Naive thymus-derived CD4-positive, alpha-beta T cell (primary cell): Measurements from ENCODE around the gene MYLK4. TPM values are rescaled to one million over a fixed set of nuclear protein-coding genes. Genes with fewer than 3 reads are reported as not detected.
"Not testable (repeated sequence)": the region's sequence is repeated elsewhere in the genome, so short reads cannot be mapped to it uniquely, and the experiment has no call there.

Source experiments
- ATAC-seq: fragments of 150-1000 bp; cut with Tn5 transposase; 2 replicates; pipeline ENCODE4 v1.10.0; 2021; ENCODE audit warnings: mild to moderate bottlenecking, moderate library complexity
- CTCF ChIA-PET: fragments of 350-600 bp; sonication (Branson Sonifier 250); formaldehyde crosslinking; loops from one replicate; lab custom pipeline; 2021; ENCODE audit warnings: antibody characterized with exemption; lab: Charles Lee
- POLR2A ChIA-PET: fragments of 350-600 bp; sonication (Branson Sonifier 250); formaldehyde crosslinking; loops from one replicate; lab custom pipeline; 2021; ENCODE audit warnings: antibody characterized with exemption, inconsistent platforms; lab: Charles Lee
- DNase-seq, 9 donors: peaks; one replicate each; pipeline versions ENCODE4 v3.0.0 to v3.0.0-alpha.2; 2020 to 2022; ENCODE audit warnings: mixed read lengths in 1 of 9
- H3K27ac ChIP-seq: one replicate; pipeline ENCODE4 v1.7.0; 2013; ENCODE audit warnings: mild to moderate bottlenecking, low read depth, low read length, moderate library complexity
- H3K27me3 ChIP-seq, 2 donors: one replicate each; pipeline ENCODE4 v1.7.0; 2013; ENCODE audit warnings: low read length in 2 of 2, mild to moderate bottlenecking in 2 of 2, moderate library complexity in 2 of 2; ENCODE audit not compliant: control insufficient read depth in 2 of 2, insufficient read depth in 2 of 2
- H3K36me3 ChIP-seq, 3 experiments: 1 replicate in 2 of 3; 2 replicates in 1 of 3; pipeline ENCODE4 v1.7.0; 2013; ENCODE audit warnings: low read length in 3 of 3, mild to moderate bottlenecking in 3 of 3, moderate library complexity in 1 of 3; ENCODE audit not compliant: insufficient read depth in 3 of 3, control insufficient read depth in 2 of 3
- H3K4me1 ChIP-seq, 2 donors: one replicate each; pipeline ENCODE4 v1.7.0; 2013; ENCODE audit warnings: low read length in 2 of 2, mild to moderate bottlenecking in 2 of 2, moderate library complexity in 1 of 2; ENCODE audit not compliant: control insufficient read depth in 2 of 2, insufficient read depth in 2 of 2
- H3K4me3 ChIP-seq: 2 replicates; pipeline ENCODE4 v1.7.0; 2013; ENCODE audit warnings: mild to moderate bottlenecking, low read length
- H3K9me3 ChIP-seq, 3 experiments: 1 replicate in 2 of 3; 2 replicates in 1 of 3; pipeline ENCODE4 v1.7.0; 2013; ENCODE audit warnings: low read length in 3 of 3; ENCODE audit not compliant: control insufficient read depth in 2 of 3
- H3K27ac Mint-ChIP-seq, 9 donors: one replicate each; pipeline ENCODE4 v1.8.0; 2020 to 2022; ENCODE audit warnings: mixed read lengths in 9 of 9, mild to moderate bottlenecking in 8 of 9, moderate library complexity in 5 of 9, inconsistent platforms in 2 of 9
- H3K27me3 Mint-ChIP-seq, 5 donors: one replicate each; pipeline ENCODE4 v1.8.0; 2021 to 2022; ENCODE audit warnings: mixed read lengths in 5 of 5, mild to moderate bottlenecking in 1 of 5
- H3K36me3 Mint-ChIP-seq, 5 donors: one replicate each; pipeline ENCODE4 v1.8.0; 2020 to 2022; ENCODE audit warnings: mixed read lengths in 5 of 5, mild to moderate bottlenecking in 3 of 5, inconsistent platforms in 1 of 5
- H3K4me1 Mint-ChIP-seq, 7 donors: one replicate each; pipeline ENCODE4 v1.8.0; 2020 to 2022; ENCODE audit warnings: mixed read lengths in 7 of 7, mild to moderate bottlenecking in 3 of 7, inconsistent platforms in 1 of 7
- H3K4me3 Mint-ChIP-seq, 10 donors: one replicate each; pipeline ENCODE4 v1.8.0; 2020 to 2022; ENCODE audit warnings: mild to moderate bottlenecking in 10 of 10, mixed read lengths in 10 of 10, moderate library complexity in 6 of 10, inconsistent platforms in 2 of 10
- H3K9me3 Mint-ChIP-seq, 11 donors: one replicate each; pipeline ENCODE4 v1.8.0; 2020 to 2022; ENCODE audit warnings: mixed read lengths in 11 of 11, mild to moderate bottlenecking in 4 of 11, inconsistent platforms in 1 of 11, moderate library complexity in 1 of 11
- intact Hi-C, 2 donors: fragments of 100-400 bp; cut with micrococcal nuclease; formaldehyde crosslinking; loops; one replicate each; pipeline ENCODE4 v1.15.1; 2023
- polyA plus RNA-seq, 2 donors: library from polyadenylated mRNA; unstranded; fragments of 300-500 nt; fragmentation: Illumina TruSeq; gene quantifications; one replicate each; pipeline ENCODE4 v1.2.3, GENCODE V29; 2021
- total RNA-seq, 6 experiments: library from RNA in 5 of 6; stranded (reverse) in 5 of 6; gene quantifications; 1 replicate in 5 of 6; 2 replicates in 1 of 6; pipeline ENCODE4 v1.2.3 and lab custom pipeline; 2021 to 2026

Gene MYLK4
- total and polyA plus RNA-seq, 7 experiments from 2014 or later: 0.23 to 1.6 (median 0.34) TPM; not detected in 1

GRCh38 chr6:2764610-2765165 lies 14.0 kb upstream of the MYLK4 start:
- H3K9me3 Mint-ChIP-seq: peaks cover 0 to 2% (median 0%) of the 10 kb centered on the region in 11 donors
- H3K27ac ChIP-seq: peak overlapping the region; percentile 88
- H3K4me1 ChIP-seq: peaks cover 23 to 28% of the 10 kb centered on the region in 2 donors
- peaks cover 0 to 12% (median 5%) of the 10 kb centered on the region in 5 donors for H3K36me3 Mint-ChIP-seq
- H3K4me3 Mint-ChIP-seq: peak overlapping the region; percentile 86 to 96 (median 94)
- H3K4me3 ChIP-seq: peak overlapping the region; percentile 73
- peak overlapping the region; percentile 89 to 100 (median 99) for H3K27ac Mint-ChIP-seq
- H3K9me3 ChIP-seq: no peaks in the 10 kb centered on the region
- H3K4me1 Mint-ChIP-seq: peaks cover 23 to 48% (median 43%) of the 10 kb centered on the region in 7 donors
- no peaks in the 10 kb centered on the region for H3K27me3 Mint-ChIP-seq
- intact Hi-C loops: loop anchor here (1.0 to 10.0 kb wide), 25 partner anchors 76 to 1371 kb away; partner anchors contain the start of genes BPHL (in 2 of the 2), ECI2 (in 2 of the 2), GMDS (in 2 of the 2) and PSMG4 (in 2 of the 2)
- DNase-seq (peak in 7 of 9 donors; percentile 44 to 86 (median 76)), ATAC-seq (peak; percentile 56)
- no peaks in the 10 kb centered on the region for H3K27me3 ChIP-seq
- ChIA-PET POLR2A (interaction anchor here (0.6 to 4.2 kb wide), 11 partner anchors 9 to 1190 kb away, joined by 3 to 23 read pairs (median 4); partner anchors contain the start of genes RIPK1 and SERPINB1), CTCF (interaction anchor here (0.6 to 1.0 kb wide), 2 partner anchors 61 to 176 kb away, joined by 3 read pairs; no protein-coding TSS in a partner anchor)
- peaks cover 0 to 2% (median 0%) of the 10 kb centered on the region in 3 experiments for H3K36me3 ChIP-seq

GRCh38 chr6:2763876-2764540 lies 13.3 kb upstream of the MYLK4 start:
- ChIA-PET POLR2A (interaction anchor here (0.9 to 1.8 kb wide), 5 partner anchors 10 to 305 kb away, joined by 3 to 4 read pairs (median 3); partner anchors contain the start of genes MYLK4 and RIPK1), CTCF (interaction anchor here (0.6 to 1.5 kb wide), 4 partner anchors 14 to 1157 kb away, joined by 3 to 6 read pairs (median 4); partner anchors contain the start of gene MYLK4)
- H3K36me3 Mint-ChIP-seq: peaks cover 0 to 12% (median 5%) of the 10 kb centered on the region in 5 donors
- Histone ChIP-seq H3K36me3 (no peaks in the 10 kb centered on the region), H3K27me3 (no peaks in the 10 kb centered on the region), H3K9me3 (no peaks in the 10 kb centered on the region), H3K4me3 (peak overlapping the region; percentile 73), H3K4me1 (peaks cover 20 to 27% of the 10 kb centered on the region in 2 donors), H3K27ac (peak overlapping the region; percentile 88)
- peak in 1 of 9 donors; percentile 22 for DNase-seq
- no peak for ATAC-seq
- H3K4me1 Mint-ChIP-seq: peaks cover 21 to 43% (median 42%) of the 10 kb centered on the region in 7 donors
- peaks cover 0 to 2% (median 0%) of the 10 kb centered on the region in 5 donors for H3K27me3 Mint-ChIP-seq
- peaks cover 0 to 2% (median 0%) of the 10 kb centered on the region in 11 donors for H3K9me3 Mint-ChIP-seq
- intact Hi-C loops: loop anchor here (2.0 to 10.0 kb wide), 9 partner anchors 77 to 1371 kb away; partner anchors contain the start of genes BPHL (in 1 of the 2), ECI2 (in 1 of the 2), GMDS (in 1 of the 2) and PSMG4 (in 1 of the 2)
- peak overlapping the region; percentile 86 to 96 (median 94) for H3K4me3 Mint-ChIP-seq
- H3K27ac Mint-ChIP-seq: peak overlapping the region; percentile 89 to 100 (median 99)

DNA sequence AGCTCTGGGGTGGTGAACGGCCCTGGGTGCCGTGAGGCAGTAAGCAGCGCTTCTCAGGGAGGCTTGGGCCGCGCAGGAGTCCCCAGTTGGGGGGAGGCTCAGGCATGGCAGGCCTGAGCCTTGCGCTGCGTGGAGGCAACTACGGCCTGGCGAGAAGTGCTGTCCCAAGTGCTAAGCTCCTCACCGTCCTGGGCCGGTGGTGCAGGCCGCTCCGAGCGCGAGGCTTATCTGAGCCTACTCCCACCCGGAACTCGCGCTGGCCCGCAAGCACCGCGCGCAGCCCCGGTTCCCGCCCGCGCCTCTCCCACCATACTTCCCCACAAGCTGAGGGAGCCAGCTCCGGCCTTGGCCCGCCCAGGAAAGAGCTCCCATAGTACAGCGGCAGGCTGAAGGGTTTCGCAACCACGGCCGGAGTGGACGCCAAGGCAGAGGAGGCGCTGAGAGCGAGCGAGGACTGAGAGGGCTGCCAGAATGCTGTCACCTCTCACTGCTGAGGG lies 12.7 kb upstream of the MYLK4 start:
- peaks cover 15 to 37% (median 36%) of the 10 kb centered on the region in 7 donors for H3K4me1 Mint-ChIP-seq
- Histone ChIP-seq H3K4me1 (peaks cover 15 to 22% of the 10 kb centered on the region in 2 donors), H3K9me3 (no peaks in the 10 kb centered on the region), H3K36me3 (no peaks in the 10 kb centered on the region), H3K27ac (no peak overlapping the region), H3K4me3 (no peak overlapping the region), H3K27me3 (no peaks in the 10 kb centered on the region)
- H3K27ac Mint-ChIP-seq: peak overlapping the region in 2 of 9 donors; percentile 12 to 89
- H3K27me3 Mint-ChIP-seq: peaks cover 0 to 4% (median 0%) of the 10 kb centered on the region in 5 donors
- intact Hi-C loops: loop anchor here (5.0 to 10.0 kb wide), 3 partner anchors 221 to 1239 kb away; partner anchors contain the start of gene GMDS (in 1 of the 2)
- H3K4me3 Mint-ChIP-seq: peak overlapping the region in 1 of 10 donors; percentile 96
- peaks cover 0 to 2% (median 0%) of the 10 kb centered on the region in 11 donors for H3K9me3 Mint-ChIP-seq
- ATAC-seq (no peak), DNase-seq (peak in 1 of 9 donors; percentile 20)
- H3K36me3 Mint-ChIP-seq: peaks cover 0 to 7% (median 2%) of the 10 kb centered on the region in 5 donors
- POLR2A ChIA-PET: interaction anchor here (0.9 to 1.8 kb wide), 5 partner anchors 11 to 305 kb away, joined by 3 to 4 read pairs (median 3); partner anchors contain the start of genes MYLK4 and RIPK1
- CTCF ChIA-PET: interaction anchor here (0.6 to 1.5 kb wide), 3 partner anchors 13 to 1157 kb away, joined by 3 to 6 read pairs (median 4); partner anchors contain the start of gene MYLK4

- H3K9me3 ChIP-seq, H3K27ac ChIP-seq, H3K27me3 Mint-ChIP-seq, H3K27me3 ChIP-seq, H3K9me3 Mint-ChIP-seq, ATAC-seq, H3K4me3 Mint-ChIP-seq, H3K36me3 Mint-ChIP-seq, H3K36me3 ChIP-seq, H3K4me3 ChIP-seq: not testable (repeated sequence)
- intact Hi-C loops: loop anchor here (5.0 to 10.0 kb wide), 3 partner anchors 221 to 1238 kb away; partner anchors contain the start of gene GMDS (in 1 of the 2)
- ChIA-PET POLR2A (interaction anchor here (1.2 to 1.8 kb wide), 3 partner anchors 11 to 226 kb away, joined by 3 to 4 read pairs (median 4); partner anchors contain the start of gene MYLK4), CTCF (interaction anchor here (1.0 to 1.5 kb wide), 2 partner anchors 12 to 25 kb away, joined by 3 to 6 read pairs; partner anchors contain the start of gene MYLK4)
- H3K4me1 ChIP-seq: peaks cover 10 to 17% of the 10 kb centered on the region in 2 donors
- DNase-seq: peak in 2 of 9 donors; percentile 18 to 28
- peak overlapping the region in 4 of 9 donors; percentile 23 to 54 (median 38) for H3K27ac Mint-ChIP-seq
- H3K4me1 Mint-ChIP-seq: peaks cover 10 to 32% (median 31%) of the 10 kb centered on the region in 7 donors
Measured at GRCh38 chr6:2762868-2763267, 12.1 kb upstream of the MYLK4 start.

- Histone ChIP-seq H3K4me1 (peaks cover 0 to 5% of the 10 kb centered on the region in 2 donors), H3K9me3 (no peaks in the 10 kb centered on the region), H3K4me3 (peak overlapping the region; percentile 37), H3K27me3 (no peaks in the 10 kb centered on the region), H3K36me3 (no peaks in the 10 kb centered on the region), H3K27ac (no peak overlapping the region)
- Mint-ChIP-seq H3K27me3 (peaks cover 0 to 19% (median 3%) of the 10 kb centered on the region in 5 donors), H3K4me1 (peaks cover 5 to 23% (median 18%) of the 10 kb centered on the region in 7 donors), H3K36me3 (no peaks in the 10 kb centered on the region), H3K9me3 (peaks cover 0 to 2% (median 0%) of the 10 kb centered on the region in 11 donors), H3K27ac (peak overlapping the region in 8 of 9 donors; percentile 37 to 87 (median 65)), H3K4me3 (peak overlapping the region; percentile 45 to 84 (median 77))
- ChIA-PET POLR2A (interaction anchor here (0.9 to 1.4 kb wide), 2 partner anchors 13 to 228 kb away, joined by 3 to 4 read pairs; no protein-coding TSS in a partner anchor), CTCF (interaction anchor here (0.6 to 1.5 kb wide), 4 partner anchors 11 to 1036 kb away, joined by 3 to 8 read pairs (median 3); partner anchors contain the start of gene MYLK4)
- ATAC-seq: no peak
- intact Hi-C loops: loop anchor here (1.0 to 10.0 kb wide), 5 partner anchors 11 to 1236 kb away; partner anchors contain the start of genes GMDS (in 1 of the 2) and MYLK4 (in 1 of the 2)
- DNase-seq: peak in 7 of 9 donors; percentile 21 to 50 (median 46)
Measured at GRCh38 chr6:2760882-2761842, 10.4 kb upstream of the MYLK4 start.
